Germinal center (tissue), 1 donor: ENCODE results near the gene PPM1M.

Experiments
- DNase-seq: peaks from one replicate; pipeline ENCODE4 v3.0.0; 2012; ENCODE audit warnings: mixed read lengths, low spot score

The PPM1M gene

DNA sequence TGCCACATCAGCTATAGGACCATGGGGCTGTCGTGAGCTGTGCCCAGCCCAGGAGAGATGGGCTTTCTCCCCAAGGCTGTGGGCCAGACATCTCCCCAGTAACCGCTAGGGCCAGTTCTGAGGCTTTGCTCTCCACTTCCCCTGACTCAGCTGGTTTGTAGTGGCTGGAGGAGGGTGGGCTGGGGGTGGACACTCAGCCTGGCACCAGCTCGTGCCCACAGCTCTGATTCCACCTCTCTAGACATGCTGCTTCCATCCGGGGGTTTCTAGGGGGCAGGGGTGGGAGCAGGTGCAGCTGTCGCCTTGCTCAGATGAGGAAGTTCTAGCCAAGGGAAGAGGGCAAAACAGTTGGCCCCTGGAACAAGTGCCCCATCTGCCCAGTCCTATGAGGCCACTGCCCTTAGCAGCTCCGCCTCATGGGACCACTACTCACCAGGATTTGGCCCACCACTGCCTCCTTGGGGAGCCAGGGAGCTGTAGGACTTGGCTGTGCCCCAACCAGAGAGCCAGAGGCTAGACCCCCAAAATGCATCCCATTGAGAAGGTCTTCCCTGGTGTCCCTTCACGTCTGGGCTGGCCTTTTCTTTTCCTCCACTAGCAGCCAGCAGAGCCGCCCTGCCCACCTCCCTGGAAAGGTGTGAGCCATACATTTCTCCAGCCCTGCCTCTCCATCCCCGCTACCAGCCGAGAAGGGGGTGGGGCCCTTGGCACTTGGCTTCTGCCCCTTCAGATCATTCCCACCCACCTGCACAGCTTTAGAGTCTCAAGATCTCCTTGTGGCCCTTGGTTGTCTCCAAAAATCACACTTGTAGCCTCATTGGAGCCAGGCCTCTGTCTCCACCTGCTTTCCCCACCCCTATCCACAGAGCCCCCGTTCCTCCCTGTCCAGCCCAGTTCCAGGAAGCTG, 51.9 kb downstream of the PPM1M start:
- DNase-seq, result no peak

GRCh38 chr3:52298149-52299098, 52.9 kb downstream of the PPM1M start:
- no peak for DNase-seq

DNA sequence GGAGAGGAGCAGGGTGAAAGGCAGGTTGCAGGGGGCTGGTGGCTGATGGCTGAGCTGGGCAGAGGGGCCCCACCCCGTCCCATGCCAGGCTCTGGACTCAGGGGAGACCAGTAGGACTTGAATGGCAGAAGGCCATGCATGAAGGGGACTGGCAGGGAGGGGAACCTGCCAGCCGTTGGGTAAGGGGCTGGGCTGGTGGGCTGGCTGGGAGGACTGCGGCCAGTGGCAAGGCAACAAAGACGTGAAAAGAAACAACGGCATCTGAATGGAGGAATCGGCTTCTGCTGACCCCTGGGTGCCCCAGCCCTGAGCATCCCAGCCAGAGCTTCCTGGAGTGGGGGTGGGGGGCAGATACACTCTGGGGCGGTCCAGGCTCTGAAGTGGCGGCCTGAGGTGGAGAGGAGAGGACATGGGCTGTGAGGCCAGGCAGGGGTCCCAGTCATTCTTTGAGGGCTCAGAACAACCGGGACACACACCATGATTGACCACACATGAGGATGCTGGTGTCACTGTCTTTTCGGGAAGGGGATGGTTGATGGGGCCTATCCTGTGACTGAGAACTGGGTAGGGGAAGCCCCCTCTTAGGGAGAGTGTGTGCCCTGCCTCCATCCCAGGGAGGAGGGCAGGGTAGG, 53.8 kb downstream of the PPM1M start:
- no peak for DNase-seq
